Measurements from ENCODE around the gene RPS6KA2.

DNA sequence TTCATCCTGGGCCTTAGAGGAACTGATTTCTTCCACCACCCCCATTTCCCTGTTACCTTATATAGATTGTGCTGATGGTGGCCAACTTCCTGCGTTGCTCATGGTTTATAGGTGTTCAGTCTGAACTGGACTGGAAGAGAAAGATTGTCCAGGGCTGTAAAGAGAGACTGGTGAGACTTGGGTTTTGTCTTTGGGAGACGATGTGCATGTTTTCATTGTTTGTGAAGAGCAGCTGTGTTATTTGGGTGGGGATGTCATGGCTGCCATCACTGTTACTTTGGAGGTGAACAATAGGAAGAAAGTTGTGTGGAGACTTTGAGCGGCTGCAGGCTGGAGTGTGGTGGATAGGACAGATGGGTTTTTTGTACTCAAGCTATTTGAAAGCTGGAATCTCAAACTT, 228.7 kb downstream of the RPS6KA2 start:
- TF ChIP-seq CTCF (optimal IDR thresholded peaks at IDR 0.05 in 1 of 3, IDR thresholded peaks at IDR 0.05 in 1 of 3, conservative IDR thresholded peaks at IDR 0.05 in 1 of 3; ENCODE audit: extremely low read depth in 1 of 3, insufficient read depth in 2 of 3, low read length in 3 of 3), result no peak
- no peak for TF ChIP-seq EZH2 (IDR thresholded peaks at IDR 0.05; ENCODE audit: low read length)
